Stimulated activated naive CD8-positive, alpha-beta T cell treated with anti-CD3 and anti-CD28 coated beads, Interleukin-15, Interleukin-2, amounts not matched to agents 100 U/mL and 50 U/mL, for 24 hours (primary cell): ENCODE data around the gene AHNAK.
"Not testable (repeated sequence)": the region's sequence is repeated elsewhere in the genome, so short reads cannot be mapped to it uniquely, and the experiment has no call there.

Source experiments
- ATAC-seq: fragments of 150-1000 bp; cut with Tn5 transposase; one replicate; pipeline ENCODE4 v1.10.0; 2021
- DNase-seq: peaks from one replicate; pipeline ENCODE4 v3.0.0; 2021

The AHNAK gene

GRCh38 chr11:62532096-62532495, 14.5 kb downstream of the AHNAK start:
- no peak for DNase-seq
- no peak for ATAC-seq

DNA sequence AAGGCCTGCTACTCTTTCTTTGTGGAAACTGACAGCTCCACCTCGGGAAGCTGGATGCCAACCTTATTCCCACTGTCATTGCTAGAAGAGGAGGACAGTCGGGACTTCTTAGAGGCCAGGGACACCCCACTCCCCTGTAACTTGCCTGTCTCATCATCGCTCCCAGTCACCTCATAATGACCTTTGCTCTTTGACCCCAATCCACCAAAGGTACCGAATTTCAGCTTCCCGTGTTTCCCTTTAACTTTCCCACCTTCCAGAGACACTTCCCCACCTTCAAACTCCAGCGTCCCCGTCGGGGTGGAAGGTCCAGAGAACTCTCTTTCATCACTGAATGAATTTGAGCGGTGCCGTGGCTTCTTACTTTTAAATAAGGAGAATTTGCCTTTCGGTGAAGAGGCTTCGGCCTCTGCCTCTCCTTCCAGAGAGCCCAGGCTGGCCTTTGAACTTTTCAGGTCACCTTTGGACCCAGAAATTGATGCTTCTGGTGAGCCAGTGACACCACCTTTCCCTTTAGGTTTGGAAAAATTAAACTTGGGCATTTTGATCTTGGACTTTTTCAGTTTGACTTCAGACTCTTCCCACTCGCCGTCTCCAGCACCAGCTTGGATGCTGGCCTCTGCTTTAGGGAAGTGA, 29.8 kb downstream of the AHNAK start:
- DNase-seq (no peak), ATAC-seq (no peak)

DNA sequence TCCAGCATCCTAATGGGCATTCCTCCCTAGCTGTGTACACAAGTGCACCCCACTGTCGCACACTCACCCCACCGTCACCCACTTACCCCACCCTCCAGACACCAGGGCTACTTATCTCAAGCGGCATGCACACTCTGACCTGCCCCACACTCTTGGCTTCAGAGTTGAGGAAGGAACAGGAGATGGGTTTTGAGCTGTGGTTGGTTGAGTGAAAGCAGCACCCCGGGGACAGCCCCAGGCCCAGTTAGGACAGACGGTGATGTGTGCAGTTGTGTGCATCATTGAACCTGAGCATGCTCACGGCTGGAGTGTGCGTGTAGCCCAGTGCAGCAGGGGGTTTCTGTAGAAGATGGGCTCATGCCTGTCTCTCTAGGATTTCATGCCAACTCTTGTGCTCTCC, 32.5 kb downstream of the AHNAK start:
- peak; percentile 57 for ATAC-seq

GRCh38 chr11:62513626-62514025, 33.0 kb downstream of the AHNAK start:
- DNase-seq = no peak
- no peak for ATAC-seq

More for the DNA sequence above, 32.5 kb downstream of the AHNAK start:
- DNase-seq = no peak

DNA sequence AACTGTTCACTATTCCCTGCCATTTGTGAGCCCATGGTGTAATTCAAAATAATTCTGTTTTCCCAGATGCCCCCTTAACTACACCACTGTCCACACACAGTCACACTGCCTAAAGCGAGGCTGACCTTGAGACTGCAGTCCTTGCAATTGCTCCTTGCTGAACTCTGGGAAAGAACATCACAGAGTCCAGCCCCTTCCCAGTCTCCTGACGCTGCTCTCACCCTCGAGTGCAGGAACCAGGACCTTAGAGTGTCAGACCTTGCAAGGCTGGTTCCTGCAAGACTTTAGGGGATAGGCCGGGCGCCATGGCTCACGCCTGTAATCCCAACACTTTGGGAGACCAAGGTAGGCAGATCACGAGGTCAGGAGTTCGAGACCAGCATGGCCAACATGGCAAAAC, 33.6 kb downstream of the AHNAK start:
- no peak for ATAC-seq
- no peak for DNase-seq

DNA sequence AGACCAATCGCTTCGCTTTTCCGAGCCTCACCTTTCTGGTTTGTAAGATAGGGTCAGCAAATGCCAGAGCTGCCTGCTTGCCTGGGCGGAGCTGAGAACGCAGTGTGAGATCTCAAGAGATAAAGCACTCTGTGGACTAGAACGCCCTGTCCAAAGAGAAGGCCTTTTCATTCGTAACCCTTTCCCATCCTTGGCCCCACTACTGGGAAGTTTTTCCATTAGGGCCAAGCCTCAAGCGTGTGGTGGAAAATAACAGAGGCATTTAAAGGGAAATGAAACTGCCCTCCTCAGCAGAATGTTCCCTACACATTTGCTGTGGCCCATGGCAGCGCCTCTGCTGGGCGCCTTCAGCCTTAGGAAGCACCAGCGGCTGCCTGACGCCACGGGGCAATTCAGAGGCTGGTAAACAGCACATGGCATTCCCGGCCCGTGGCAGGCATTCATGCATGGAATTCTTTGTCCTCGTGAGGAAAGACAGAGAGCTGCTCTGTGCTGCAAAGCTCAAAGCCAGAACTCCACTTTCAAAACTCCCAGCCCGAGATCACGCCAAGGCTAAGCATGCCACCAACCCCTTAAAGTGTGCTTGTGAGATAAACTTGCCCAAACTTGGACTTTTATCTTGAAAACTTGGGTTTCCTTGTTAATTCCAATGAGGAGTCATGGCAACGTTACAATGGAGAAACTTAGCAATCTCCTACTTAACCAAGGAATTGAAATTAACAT, 38.1 kb downstream of the AHNAK start:
- no peak for ATAC-seq
- peak; percentile 14 for DNase-seq

- ATAC-seq (no peak), DNase-seq (no peak)
Observed at GRCh38 chr11:62507125-62507422, 39.5 kb downstream of the AHNAK start.

DNA sequence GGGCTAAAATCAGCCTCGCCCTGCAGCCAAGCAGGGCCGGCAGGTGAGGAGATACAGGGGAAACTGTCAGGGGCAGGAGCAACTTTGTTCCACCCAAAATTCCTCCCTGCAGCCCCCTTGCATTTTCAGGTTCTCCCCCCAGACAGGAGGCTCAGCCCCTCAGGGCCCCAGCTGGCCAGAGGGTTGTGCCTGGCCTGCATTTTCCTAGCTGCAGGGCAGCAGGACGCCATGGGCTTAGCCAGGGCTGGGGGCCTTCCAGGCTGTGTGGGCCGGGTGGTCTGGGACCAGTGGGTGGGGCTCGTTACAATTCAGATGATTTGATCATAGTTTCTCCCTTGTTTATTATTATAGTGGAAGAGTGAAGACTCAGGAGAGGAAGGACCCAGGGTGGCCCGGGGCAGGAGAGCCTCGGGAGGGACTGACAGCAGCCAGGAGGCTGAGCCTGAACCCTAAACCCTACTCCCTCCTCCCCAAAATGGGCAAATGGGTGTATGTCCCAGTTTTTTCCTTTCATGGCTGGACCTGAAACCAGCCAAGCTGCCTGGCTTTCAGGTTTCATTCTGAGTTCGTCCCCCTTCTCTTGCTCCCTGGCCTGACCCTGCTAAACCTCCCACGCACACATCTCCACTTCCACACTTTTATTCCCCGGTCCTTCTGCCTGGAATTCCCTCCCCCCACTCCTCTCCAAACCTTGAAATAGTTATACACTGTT, 40.0 kb downstream of the AHNAK start:
- ATAC-seq (no peak), DNase-seq (no peak)

GRCh38 chr11:62505440-62506091, 41.0 kb downstream of the AHNAK start:
- no peak for DNase-seq
- no peak for ATAC-seq

GRCh38 chr11:62505059-62505439, 41.6 kb downstream of the AHNAK start:
- no peak for DNase-seq
- ATAC-seq = no peak

GRCh38 chr11:62504158-62504973, 42.2 kb downstream of the AHNAK start:
- ATAC-seq (no peak), DNase-seq (no peak)

DNA sequence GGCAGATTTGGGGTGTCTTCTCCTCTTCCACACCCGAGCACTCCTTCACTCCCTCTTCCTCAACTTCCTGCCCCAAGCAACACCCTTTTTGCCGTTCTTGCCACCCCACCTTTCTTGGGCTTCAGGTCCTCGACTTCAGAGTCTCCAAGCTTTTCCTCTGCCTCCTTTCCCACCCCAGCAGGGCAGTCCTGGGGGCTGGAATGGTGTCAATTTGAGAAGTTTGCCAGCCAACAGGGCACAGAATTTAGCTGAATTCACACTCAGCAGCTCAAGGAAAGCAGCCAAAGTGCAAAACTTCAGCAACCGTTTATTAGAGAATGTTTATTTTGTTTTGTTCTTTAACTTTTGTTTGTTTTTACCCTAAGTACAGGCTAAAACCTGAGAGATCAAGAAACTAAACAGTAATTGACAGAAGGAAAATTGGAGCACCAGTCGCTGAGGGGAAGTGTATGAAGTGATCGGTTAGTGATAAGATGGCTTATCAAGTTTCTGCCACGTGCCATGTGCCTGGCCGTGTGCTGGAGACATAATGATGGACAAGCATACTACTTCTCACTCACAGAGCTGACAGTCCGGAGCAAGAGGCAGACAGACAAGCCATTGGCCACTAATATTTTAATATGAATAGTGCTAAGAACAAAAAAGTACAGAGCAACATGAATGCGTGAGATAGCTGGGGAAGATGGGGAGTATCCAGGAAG, 44.4 kb downstream of the AHNAK start:
- ATAC-seq (no peak), DNase-seq (no peak)

DNA sequence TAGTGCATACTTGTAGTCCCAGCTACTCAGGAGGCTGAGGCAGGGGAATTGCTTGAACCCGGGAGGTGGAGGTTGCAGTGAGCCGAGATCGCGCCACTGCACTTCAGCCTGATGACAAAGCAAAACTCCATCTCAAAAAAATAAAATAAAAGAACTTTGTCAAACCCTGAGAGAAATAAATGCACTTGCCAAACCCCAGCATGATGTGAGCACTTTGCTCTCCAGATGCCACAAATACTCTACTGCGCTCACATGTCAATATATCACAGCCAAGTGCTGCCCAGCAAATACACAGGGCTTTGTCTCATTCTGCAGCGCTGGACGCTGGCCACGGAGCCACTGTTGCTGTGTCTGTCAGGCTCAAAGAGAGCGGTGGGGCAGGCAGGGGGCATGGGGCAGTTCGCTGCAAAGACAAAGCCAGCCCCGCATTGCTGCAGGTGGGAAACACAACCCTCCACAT, 45.1 kb downstream of the AHNAK start:
- ATAC-seq (no peak), DNase-seq (no peak)

DNA sequence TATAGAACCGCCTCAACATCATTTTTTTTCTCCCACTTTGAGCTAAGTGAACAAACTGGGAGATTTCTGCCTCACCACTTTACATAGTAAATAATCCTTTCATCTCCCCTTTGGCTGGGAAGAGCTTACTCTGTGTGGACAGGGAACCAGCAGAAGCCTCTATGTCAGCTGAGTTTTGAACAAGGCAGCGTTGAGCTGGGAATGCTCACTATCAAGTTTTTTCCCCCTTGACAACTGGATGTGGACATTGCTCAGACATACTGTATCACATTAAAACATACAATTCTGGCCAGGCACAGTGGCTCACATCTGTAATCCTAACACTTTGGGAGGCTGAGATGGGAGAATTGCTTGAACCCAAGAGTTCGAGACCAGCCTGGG, 46.0 kb downstream of the AHNAK start:
- no peak for DNase-seq
- ATAC-seq = no peak

DNA sequence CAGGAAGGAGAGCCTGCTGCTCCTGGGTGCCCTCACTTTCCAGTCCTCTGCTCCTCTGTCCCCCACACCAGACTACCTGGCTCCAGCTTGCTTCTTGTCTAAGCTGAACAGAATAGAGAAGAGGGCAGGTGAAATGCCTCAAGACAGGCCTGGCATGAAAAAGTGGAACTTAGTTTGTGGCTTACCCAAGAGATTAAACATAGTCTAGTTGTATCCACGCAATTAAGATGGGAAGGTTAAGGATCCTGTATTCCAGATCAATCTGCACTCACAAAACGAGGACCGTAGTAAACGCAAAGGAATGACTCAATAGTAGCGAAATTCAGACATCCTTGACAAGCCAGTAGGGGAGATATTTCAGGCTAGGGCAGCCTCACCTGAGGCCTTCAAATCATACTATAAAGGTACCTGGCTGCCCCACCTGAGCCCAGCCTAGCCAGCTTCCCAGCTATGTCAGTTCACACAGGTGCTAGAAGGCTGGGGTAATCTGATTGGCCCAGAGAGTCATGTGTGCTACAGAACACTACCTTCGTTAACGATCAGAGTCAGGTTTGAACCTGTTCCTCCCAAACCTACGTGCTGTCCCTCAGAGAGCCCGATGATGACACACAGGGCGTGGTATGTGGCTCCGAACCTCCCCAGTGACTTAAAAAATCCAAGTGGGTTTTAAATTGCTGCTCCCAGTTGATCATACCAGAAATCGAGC, 46.5 kb downstream of the AHNAK start:
- DNase-seq (no peak), ATAC-seq (no peak)

- not testable (repeated sequence) for ATAC-seq, DNase-seq
Observed at GRCh38 chr11:62499311-62499943, 47.2 kb downstream of the AHNAK start.

DNA sequence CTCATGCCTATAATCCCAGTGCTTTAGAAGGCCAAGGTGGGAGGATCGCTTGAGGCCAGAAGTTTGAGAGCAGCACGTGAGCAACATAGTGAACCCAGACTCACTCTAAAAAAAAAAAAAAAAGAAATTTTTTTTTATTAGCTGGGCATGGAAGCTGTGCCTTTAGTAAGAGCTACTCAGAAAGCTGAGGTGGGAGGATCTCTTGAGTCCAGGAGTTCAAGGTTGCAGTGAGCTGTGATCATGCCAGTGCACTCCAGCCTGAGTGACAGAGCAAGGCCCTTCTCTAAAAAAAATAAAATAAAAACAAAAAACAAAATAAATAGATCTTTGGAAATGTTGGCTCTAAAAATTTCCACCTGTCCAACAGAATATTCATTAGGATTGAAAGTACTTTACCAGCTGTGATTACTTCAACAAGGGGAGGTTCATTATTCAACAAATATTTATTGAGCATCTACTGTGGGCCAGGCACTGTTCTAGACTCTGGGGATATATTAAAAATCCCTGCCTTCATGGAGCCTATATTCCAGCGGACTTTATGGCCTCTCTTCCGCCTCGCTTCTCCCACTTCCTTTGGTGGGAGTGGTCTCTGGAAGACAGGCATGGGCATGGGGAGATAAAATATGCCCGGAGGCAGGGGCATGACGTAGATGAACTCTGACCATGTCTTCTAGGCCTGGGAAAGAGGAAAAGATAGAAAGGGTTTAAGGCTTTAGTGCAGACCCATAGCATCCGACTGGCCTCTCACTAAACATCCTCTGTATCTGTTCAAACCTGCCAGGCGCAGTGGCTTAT, 47.9 kb downstream of the AHNAK start:
- no peak for ATAC-seq
- no peak for DNase-seq

GRCh38 chr11:62498031-62498430, 48.6 kb downstream of the AHNAK start:
- no peak for ATAC-seq
- DNase-seq = no peak

DNA sequence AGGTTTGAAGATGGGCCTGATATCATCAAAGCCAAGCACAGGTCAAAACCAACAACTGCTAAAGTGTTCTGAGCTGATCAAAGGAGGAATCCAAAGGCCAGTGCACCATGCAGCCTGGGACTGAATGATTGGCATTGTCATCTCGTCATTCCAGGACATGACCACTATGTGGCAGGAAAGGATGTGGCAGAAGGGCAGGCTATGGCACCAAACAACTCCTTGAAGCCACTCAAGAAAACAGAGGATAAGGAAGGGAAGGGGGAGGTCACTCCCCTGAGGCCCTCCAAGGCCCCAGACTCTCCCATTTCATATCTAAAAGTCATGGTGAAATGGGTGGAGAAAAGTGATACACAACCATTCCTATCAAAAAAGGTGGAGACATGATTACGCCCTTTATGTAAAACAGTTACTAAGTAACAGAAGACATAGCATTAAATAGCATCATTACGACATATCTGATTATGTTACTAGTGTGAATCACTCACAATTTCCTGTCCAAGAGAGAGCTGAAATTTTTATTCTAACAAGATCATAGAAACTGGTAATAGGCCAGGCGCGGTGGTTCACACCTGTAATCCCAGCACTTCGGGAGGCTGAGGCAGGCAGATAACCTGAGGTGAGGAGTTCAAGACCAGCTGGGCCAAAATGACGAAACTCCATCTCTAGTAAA, 49.3 kb downstream of the AHNAK start:
- DNase-seq (peak; percentile 19), ATAC-seq (peak; percentile 71)
